IMR-90 (cell line): Measurements from ENCODE around the gene C7orf33.

Experiments
- BHLHE40 ChIP-seq: fragments of 150-350 bp; IDR thresholded peaks from 2 replicates; pipeline ENCODE4 v1.6.1; 2016; ENCODE audit warnings: mild to moderate bottlenecking, low read depth, low read length
- CEBPB ChIP-seq: IDR thresholded peaks from 2 replicates; pipeline ENCODE4 v1.6.1; 2012; ENCODE audit warnings: low read depth, low read length, improper control_type of control experiment
- CTCF ChIP-seq: conservative IDR thresholded peaks from 2 replicates; pipeline ENCODE4 v1.5.1; 2012; ENCODE audit warnings: mild to moderate bottlenecking, low read depth, low read length, improper control_type of control experiment
- FOS ChIP-seq: fragments of 150-350 bp; IDR thresholded peaks from 2 replicates; pipeline ENCODE4 v1.6.1; 2016; ENCODE audit warnings: low read depth, low read length
- MAFK ChIP-seq: IDR thresholded peaks from 2 replicates; pipeline ENCODE4 v1.6.1; 2012; ENCODE audit warnings: low read depth, low read length, improper control_type of control experiment
- POLR2A ChIP-seq: IDR thresholded peaks from 2 replicates; pipeline ENCODE4 v1.6.1; 2012; ENCODE audit warnings: mild to moderate bottlenecking, low read depth, low read length
- RAD21 ChIP-seq: IDR thresholded peaks from 2 replicates; pipeline ENCODE4 v1.6.1; 2012; ENCODE audit warnings: low read length, improper control_type of control experiment
- RFX5 ChIP-seq: IDR thresholded peaks from 2 replicates; pipeline ENCODE4 v1.8.0; 2012; ENCODE audit warnings: low read depth, mild to moderate bottlenecking, low read length, moderate library complexity
- SMC3 ChIP-seq: fragments of 150-350 bp; IDR thresholded peaks from 2 replicates; pipeline ENCODE4 v1.6.1; 2016; ENCODE audit warnings: low read depth, mild to moderate bottlenecking, antibody characterized with exemption, low read length, moderate library complexity

- TF ChIP-seq CTCF: no peak
- TF ChIP-seq RAD21: no peak
- TF ChIP-seq BHLHE40: no peak
- TF ChIP-seq SMC3: no peak
- TF ChIP-seq FOS: no peak
- TF ChIP-seq MAFK: no peak
- TF ChIP-seq RFX5: no peak
- no peak for TF ChIP-seq CEBPB
- TF ChIP-seq POLR2A: no peak
Observed at GRCh38 chr7:148621563-148621962, 31.0 kb downstream of the C7orf33 start.
